ENCODE measurements around the gene ADAM10.

Gene ADAM10

DNA sequence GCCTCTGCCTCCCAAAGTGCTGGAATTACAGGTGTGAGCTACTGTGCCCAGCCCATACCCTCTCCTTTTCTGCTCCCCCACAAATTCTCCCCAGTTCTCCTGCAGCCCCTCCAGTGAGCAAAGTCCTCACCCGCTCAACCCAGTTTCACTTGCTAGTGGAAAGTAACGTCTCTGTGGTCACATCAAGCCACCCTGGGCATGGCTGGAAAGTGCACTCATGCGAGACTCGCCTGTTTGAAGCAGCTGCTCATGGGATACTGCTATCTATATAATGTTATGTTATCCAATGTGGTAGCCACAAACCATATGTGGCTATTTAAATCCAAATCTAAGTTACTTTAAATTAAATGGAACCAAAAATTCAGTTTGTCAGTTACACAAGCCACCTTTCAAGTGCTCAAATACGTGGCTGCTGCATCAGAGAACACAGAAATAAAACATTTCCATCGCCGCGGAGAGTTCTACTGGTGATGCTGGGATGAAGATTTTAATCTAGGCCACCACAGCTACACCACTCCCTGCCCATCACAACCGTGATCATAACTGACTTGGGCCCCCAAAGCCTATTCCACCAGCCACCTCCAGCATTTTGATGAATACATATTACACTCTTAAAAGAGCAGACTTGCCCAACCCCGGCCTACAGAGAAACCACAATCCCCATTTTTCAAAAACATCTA is 198.3 kb downstream of the ADAM10 start:
- no peaks in the 10 kb centered on the region for H3K36me3 Mint-ChIP-seq (ENCODE audit: low read depth)
- no peak overlapping the region for H3K27ac Mint-ChIP-seq
- H3K27me3 Mint-ChIP-seq, result peaks cover 3% of the 10 kb centered on the region
- DNase-seq, result no peak
- peaks cover 19% of the 10 kb centered on the region for H3K4me1 Mint-ChIP-seq (ENCODE audit: low read depth)
- H3K4me3 Mint-ChIP-seq, result no peak overlapping the region
- no peaks in the 10 kb centered on the region for H3K9me3 Mint-ChIP-seq

DNA sequence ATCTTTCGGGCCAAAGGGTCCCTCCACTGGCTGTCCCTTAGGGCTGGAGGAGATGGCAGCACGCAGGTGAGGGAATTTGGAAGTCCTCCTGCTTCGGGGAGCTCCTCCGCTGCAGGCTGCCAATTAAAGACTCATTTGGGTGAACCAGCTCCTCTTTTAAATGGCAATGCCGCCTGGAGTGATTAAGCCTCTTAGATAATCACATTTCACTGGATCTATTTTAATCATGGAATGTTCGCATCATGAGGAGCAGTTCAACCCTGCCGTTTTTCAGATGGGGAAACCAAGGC is 199.8 kb downstream of the ADAM10 start:
- no peak overlapping the region for H3K4me3 Mint-ChIP-seq
- H3K27me3 Mint-ChIP-seq, result peaks cover 3% of the 10 kb centered on the region
- H3K4me1 Mint-ChIP-seq (ENCODE audit: low read depth), result peaks cover 31% of the 10 kb centered on the region
- no peak for DNase-seq
- H3K9me3 Mint-ChIP-seq, result no peaks in the 10 kb centered on the region
- no peak overlapping the region for H3K27ac Mint-ChIP-seq
- no peaks in the 10 kb centered on the region for H3K36me3 Mint-ChIP-seq (ENCODE audit: low read depth)

DNA sequence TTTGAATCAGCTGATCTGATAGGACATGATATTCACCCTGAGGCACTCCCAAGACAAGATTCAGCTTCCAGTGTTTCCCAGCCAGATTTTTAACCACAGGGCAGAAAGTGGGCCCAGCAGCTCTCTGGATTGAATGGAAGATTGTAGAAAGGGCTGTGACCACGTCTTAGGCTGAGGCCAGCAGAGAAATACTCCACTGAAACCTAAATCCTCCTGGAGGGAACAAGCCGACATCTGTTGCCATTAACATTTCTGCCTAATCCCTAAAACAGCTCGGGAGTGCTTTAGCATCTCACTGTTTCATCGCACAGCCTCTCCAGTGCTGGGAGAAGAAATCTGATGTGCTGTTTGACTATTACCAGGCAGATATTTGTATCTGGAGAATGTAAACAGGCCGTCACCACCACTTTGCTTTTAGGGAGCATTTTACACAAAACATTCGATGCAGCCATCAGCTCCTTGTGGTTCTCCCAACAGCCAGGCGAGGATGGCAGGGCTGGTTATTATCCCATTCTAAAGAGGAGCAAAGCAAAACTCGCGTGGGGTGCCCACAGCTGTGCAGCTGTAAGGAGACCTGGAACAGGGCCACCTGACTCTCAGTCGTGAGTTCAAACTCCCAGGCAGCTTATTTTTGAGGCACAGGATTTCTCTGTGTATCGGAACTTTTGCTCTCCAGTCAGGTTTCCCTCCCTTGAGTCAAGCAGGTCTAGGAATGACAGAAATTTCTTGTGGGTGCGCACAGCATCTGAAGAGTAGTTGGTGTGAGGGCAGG is 200.3 kb downstream of the ADAM10 start:
- no peaks in the 10 kb centered on the region for H3K36me3 Mint-ChIP-seq (ENCODE audit: low read depth)
- no peak for DNase-seq
- H3K4me1 Mint-ChIP-seq (ENCODE audit: low read depth), result peaks cover 33% of the 10 kb centered on the region
- no peak overlapping the region for H3K4me3 Mint-ChIP-seq
- H3K27me3 Mint-ChIP-seq, result peaks cover 3% of the 10 kb centered on the region
- H3K9me3 Mint-ChIP-seq, result no peaks in the 10 kb centered on the region
- H3K27ac Mint-ChIP-seq, result no peak overlapping the region

DNA sequence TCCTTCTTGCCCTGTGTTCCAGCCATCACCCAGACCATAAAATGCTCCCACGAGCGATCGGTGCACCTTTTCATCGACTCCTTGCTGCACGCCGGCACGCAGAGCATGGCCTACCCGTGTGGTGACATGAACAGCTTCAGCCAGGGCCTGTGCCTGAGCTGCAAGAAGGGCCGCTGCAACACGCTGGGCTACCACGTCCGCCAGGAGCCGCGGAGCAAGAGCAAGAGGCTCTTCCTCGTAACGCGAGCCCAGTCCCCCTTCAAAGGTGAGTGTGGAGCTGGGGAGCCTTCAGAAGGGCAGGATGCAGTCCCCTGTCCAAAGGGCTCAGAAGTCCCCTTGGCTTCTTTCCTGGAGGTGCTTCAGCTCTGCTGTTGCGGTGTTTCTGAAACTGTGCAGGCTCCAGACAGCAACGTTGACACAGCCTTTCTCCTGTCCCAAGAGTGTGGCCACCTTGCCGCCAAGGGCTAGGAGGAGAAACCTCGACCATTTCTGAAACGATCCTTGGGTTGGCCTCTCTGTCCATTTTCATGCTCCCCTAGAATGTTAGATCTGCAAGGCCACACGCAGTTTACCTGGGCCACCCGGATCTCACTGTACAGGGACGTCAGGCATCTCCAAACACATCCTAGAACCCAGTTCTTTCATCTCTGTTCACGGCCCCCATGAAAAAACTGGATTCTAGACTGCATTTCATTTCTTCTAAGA is 201.0 kb downstream of the ADAM10 start:
- H3K27ac Mint-ChIP-seq, result no peak overlapping the region

DNA sequence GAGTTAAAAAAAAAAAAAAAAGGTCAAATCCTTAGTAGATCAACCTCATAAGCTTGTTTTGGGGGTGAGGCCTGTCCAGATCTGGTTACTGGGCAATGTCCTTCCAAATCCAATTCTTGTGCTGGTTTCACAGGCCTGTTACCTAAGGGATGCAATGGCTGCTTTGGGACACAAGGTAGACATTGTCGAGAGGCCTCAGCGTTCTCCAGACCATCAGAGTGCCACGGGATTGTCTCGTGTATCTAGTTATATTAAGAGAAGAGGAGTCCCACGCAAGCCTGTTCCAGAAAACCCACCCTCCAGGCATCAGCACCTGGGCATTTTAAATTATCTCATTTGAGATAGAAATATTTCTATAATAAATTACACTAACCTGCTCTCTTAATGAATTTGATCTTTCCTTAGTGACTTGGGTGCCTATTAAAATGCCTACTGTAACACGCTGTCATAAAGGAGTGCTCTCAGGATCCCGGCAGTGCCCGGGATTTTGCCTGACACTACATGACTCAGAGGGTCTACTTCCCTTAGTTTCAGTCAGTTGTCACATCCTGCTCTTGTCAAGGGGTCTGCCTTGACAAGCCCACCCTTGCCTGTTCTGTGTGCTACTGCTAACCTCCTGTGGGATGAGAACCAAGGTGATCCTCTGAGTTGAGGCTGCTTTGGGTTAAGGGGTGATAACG is 201.7 kb downstream of the ADAM10 start:
- Mint-ChIP-seq H3K4me3 (no peak overlapping the region), H3K9me3 (no peaks in the 10 kb centered on the region), H3K4me1 (ENCODE audit: low read depth) (peaks cover 33% of the 10 kb centered on the region), H3K27me3 (peaks cover 3% of the 10 kb centered on the region), H3K27ac (no peak overlapping the region), H3K36me3 (ENCODE audit: low read depth) (no peaks in the 10 kb centered on the region)
- no peak for DNase-seq

More for the DNA sequence above, 201.0 kb downstream of the ADAM10 start:
- peaks cover 33% of the 10 kb centered on the region for H3K4me1 Mint-ChIP-seq (ENCODE audit: low read depth)
- no peaks in the 10 kb centered on the region for H3K9me3 Mint-ChIP-seq
- H3K4me3 Mint-ChIP-seq, result no peak overlapping the region
- peaks cover 3% of the 10 kb centered on the region for H3K27me3 Mint-ChIP-seq
- no peak for DNase-seq
- no peaks in the 10 kb centered on the region for H3K36me3 Mint-ChIP-seq (ENCODE audit: low read depth)

DNA sequence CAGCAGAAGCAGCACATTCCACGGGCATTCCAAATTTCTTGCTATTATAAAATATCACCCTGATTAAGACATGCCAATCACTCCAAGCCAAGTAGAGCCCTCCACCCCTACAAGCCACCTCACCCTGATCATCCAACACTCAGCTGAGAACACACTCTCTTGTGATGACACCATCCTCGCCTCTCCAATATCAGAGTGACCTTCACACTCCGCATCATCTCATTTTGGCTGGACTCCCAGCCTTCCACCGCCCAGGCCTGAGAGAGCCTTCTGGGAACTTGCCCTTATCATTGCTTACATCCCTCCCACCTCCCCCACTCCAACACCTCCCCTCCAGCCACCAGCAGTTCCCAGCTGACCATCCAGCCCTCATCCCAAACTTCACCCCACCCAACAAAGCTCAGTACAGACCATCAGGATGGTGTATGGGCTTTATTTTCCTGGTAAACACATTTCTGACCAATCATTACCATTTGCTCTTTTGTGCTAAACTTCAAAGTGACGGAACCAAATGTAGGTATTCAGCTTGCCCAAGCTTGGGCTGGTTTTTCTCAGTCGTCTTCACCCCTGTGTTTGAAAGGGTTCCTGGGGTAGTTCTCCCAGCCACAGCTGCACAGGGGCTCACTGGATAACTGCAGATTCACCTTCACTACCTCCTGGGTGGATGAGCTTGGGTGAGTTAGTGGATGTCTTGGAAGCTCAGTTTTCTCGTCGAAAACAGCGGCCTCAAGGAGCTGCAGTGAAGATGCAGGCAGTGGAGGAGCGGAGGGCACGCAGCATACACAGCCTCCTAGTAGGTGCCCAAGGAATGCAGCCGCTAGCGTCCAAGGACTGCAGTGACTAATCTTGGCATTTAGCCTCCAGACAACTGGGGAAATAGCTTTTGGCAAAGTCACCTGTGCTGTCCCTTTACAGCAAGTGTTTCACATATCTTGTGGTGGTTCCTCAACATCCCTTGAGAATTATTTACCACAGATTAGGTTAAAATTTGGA is 202.6 kb downstream of the ADAM10 start:
- DNase-seq, result no peak
- Mint-ChIP-seq H3K4me1 (ENCODE audit: low read depth) (peaks cover 30% of the 10 kb centered on the region), H3K36me3 (ENCODE audit: low read depth) (no peaks in the 10 kb centered on the region), H3K27ac (no peak overlapping the region), H3K9me3 (no peaks in the 10 kb centered on the region), H3K27me3 (peaks cover under 1% of the 10 kb centered on the region), H3K4me3 (no peak overlapping the region)

DNA sequence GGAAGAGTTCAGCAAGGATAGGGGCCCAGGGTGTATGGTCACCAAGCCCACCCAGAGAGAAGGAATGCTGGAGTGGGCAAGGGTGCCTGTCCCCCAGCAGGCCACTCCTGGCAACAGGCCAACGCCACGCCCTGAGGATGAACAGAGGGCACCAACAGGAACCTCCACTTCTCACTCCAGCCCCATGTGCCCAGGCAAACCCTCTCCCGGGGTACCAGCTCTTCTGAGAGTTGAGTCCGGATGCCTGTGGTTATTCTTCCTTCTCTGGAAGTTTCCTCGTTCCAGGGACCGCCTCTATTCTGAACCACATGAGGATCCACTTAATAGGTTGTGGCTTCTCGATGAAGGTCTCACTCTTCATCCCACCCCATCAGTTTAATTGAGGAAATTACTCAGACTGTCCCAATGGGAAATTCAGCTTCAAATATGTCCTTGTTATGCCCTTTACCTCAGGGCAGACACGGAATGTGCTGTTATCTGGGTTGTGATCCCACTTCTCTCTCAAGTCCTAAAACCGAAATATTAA is 203.4 kb downstream of the ADAM10 start:
- no peaks in the 10 kb centered on the region for H3K27me3 Mint-ChIP-seq
- no peaks in the 10 kb centered on the region for H3K9me3 Mint-ChIP-seq
- H3K36me3 Mint-ChIP-seq (ENCODE audit: low read depth), result no peaks in the 10 kb centered on the region
- no peak overlapping the region for H3K4me3 Mint-ChIP-seq
- DNase-seq, result no peak
- peaks cover 22% of the 10 kb centered on the region for H3K4me1 Mint-ChIP-seq (ENCODE audit: low read depth)
- H3K27ac Mint-ChIP-seq, result peak overlapping the region; percentile 77

DNA sequence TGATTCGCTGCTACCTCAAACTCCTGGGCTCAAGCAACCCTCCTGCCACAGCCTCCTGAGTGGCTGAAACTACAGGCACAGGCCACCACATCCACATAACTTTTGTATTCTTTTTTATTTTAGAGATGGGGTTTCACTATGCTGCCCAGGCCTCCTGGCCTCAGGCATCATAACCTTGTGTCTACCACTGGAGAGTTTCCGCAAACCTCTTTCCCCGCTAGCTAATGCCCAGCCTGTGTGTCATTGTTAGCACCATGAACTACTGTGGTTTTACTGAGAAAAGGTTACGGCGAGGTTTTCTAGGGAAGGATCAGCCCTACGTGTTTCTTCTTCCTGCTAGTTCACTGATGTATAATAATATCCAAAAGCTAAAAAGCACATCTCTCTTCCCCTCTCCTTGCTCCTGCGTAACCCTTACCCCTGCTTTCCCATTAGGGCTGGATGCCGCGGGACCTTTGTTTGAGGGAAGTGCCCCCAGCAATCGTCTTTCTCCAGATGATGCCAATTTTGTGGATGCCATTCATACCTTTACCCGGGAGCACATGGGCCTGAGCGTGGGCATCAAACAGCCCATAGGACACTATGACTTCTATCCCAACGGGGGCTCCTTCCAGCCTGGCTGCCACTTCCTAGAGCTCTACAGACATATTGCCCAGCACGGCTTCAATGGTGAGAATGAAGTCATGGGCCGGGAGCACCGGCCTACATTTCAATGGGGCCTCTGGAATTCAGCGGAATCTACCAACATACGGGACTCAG is 204.0 kb downstream of the ADAM10 start:
- H3K27ac Mint-ChIP-seq, result peak overlapping the region; percentile 77
- H3K4me1 Mint-ChIP-seq (ENCODE audit: low read depth), result peaks cover 19% of the 10 kb centered on the region
- H3K27me3 Mint-ChIP-seq, result no peaks in the 10 kb centered on the region
- no peaks in the 10 kb centered on the region for H3K36me3 Mint-ChIP-seq (ENCODE audit: low read depth)
- H3K4me3 Mint-ChIP-seq, result no peak overlapping the region
- DNase-seq, result peak; percentile 41
- no peaks in the 10 kb centered on the region for H3K9me3 Mint-ChIP-seq

DNA sequence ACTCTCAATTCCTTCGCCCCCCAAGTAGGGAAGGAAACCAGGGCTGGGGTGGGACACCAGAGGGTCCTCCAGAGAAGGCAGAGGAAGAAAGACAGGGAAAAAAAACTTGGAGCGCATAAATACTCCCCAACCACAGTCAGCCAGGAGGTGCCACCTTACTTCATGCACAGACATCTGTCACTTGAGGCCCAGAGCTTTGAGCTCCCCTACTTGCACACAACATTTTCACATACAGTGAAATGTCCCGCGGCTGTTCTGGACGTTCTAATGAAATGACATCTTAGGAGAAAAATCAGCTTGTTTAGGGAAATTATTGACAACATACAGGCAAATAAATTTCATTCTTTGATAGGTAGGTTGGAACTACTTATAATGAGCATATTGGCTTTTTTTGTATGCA is 204.8 kb downstream of the ADAM10 start:
- DNase-seq, result no peak
- H3K36me3 Mint-ChIP-seq (ENCODE audit: low read depth), result no peaks in the 10 kb centered on the region
- H3K27ac Mint-ChIP-seq, result peak overlapping the region; percentile 77
- H3K4me3 Mint-ChIP-seq, result no peak overlapping the region
- no peaks in the 10 kb centered on the region for H3K27me3 Mint-ChIP-seq
- H3K9me3 Mint-ChIP-seq, result no peaks in the 10 kb centered on the region
- H3K4me1 Mint-ChIP-seq (ENCODE audit: low read depth), result peaks cover 19% of the 10 kb centered on the region

DNA sequence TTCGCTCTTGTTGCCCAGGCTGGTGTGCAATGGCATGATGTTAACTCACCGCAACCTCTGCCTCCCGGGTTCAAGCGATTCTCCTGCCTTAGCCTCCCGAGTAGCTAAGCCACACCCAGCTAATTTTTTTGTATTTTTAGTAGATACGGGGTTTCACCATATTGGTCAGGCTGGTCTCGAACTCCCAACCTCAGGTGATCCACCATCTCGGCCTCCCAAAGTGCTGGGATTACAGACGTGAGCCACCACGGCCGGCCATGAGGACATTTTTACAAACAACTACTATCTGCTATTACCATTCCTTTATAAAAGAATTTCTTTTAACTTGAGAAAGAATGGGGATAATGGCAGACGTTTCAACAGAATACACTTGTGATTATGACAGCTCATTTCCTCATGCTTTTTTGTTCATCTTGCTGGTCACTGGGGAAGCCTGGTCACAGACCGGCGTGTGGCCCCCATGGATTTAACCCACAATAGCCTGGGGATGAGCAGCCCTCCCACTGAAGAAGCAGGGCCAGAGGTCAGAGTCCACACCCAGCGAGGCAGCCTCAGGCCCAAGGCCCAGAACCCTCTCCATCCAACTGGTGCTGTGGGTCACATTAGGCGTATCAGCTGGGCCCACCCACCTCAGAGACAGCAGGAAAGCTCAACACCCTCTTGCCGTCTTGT is 205.7 kb downstream of the ADAM10 start:
- no peak for DNase-seq
- H3K4me1 Mint-ChIP-seq (ENCODE audit: low read depth), result peaks cover 19% of the 10 kb centered on the region
- no peaks in the 10 kb centered on the region for H3K27me3 Mint-ChIP-seq
- no peaks in the 10 kb centered on the region for H3K9me3 Mint-ChIP-seq
- no peak overlapping the region for H3K27ac Mint-ChIP-seq
- no peaks in the 10 kb centered on the region for H3K36me3 Mint-ChIP-seq (ENCODE audit: low read depth)
- H3K4me3 Mint-ChIP-seq, result no peak overlapping the region

DNA sequence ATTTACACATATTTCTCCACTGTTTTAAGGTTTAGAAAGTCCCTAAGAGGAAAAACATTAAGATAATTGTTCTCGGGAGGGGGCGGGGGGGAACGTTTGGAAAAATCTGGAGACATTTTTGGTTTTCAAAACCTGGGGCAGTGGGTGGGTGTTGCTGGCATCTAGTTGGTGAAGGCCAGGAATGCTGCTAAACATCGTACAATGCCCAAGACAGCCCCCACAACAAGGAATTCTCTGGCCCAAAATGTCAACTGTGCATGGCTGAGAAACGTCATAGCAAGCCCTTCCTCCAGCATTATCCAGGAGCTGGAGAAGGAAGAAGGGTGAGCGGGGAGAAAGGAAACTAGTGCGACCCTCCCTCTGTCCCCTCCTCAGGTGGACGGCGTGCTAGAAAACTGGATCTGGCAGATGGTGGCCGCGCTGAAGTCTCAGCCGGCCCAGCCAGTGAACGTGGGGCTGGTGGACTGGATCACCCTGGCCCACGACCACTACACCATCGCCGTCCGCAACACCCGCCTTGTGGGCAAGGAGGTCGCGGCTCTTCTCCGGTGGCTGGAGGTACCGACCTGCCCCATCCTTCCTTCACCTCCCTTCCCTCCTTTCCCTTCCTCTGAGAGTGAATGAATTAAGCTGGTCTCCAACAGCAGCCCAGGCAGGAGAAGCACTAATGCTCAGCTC is 208.0 kb downstream of the ADAM10 start:
- Mint-ChIP-seq H3K27me3 (no peaks in the 10 kb centered on the region), H3K27ac (no peak overlapping the region), H3K4me1 (ENCODE audit: low read depth) (peaks cover 18% of the 10 kb centered on the region), H3K36me3 (ENCODE audit: low read depth) (no peaks in the 10 kb centered on the region), H3K9me3 (no peaks in the 10 kb centered on the region), H3K4me3 (no peak overlapping the region)
- no peak for DNase-seq

DNA sequence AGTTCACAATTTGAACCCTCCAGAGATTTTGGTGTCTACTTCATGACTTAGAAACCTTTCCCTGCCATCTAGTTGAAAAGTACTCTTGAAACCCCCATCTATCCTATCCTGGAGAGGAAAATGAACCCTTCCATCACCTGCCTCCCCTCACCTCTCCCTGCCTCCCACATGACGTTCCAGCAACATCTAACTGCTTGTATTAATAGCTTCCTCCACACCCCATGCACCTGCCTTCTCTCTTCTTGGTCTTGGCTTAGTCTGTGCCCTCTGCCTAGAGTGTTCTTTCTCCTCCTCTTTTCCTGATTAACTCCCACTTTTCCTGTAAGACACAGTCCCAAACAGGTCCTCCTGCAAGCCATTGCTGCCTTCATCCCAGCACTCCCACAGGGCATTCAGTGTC is 210.0 kb downstream of the ADAM10 start:
- no peak for DNase-seq

More for the DNA sequence above, 210.0 kb downstream of the ADAM10 start:
- Mint-ChIP-seq H3K36me3 (ENCODE audit: low read depth) (no peaks in the 10 kb centered on the region), H3K4me1 (ENCODE audit: low read depth) (peaks cover under 1% of the 10 kb centered on the region), H3K27ac (no peak overlapping the region), H3K9me3 (no peaks in the 10 kb centered on the region), H3K27me3 (no peaks in the 10 kb centered on the region), H3K4me3 (no peak overlapping the region)

All from activated T-cell treated with anti-CD3 and anti-CD28 coated beads, Interleukin-2, amount 50 U/mL, for 24 hours (primary cell).